IPS DF 6.9 (cell line): Measurements from ENCODE around the gene C7orf33.
"Not testable (repeated sequence)": the region's sequence is repeated elsewhere in the genome, so short reads cannot be mapped to it uniquely, and the experiment has no call there.

ENCODE experiments used
- DNase-seq: peaks from one replicate; pipeline ENCODE4 v3.0.0-alpha.2; 2013; ENCODE audit warnings: low read depth, low spot score
- H3K27ac ChIP-seq: one replicate; pipeline ENCODE4 v1.5.1; 2013; ENCODE audit warnings: low read length, control low read depth
- H3K27me3 ChIP-seq: 2 replicates; pipeline ENCODE4 v1.6.1; 2013; ENCODE audit warnings: mild to moderate bottlenecking, low read length; ENCODE audit not compliant: control insufficient read depth, insufficient read depth
- H3K36me3 ChIP-seq: 2 replicates; pipeline ENCODE4 v1.6.1; 2013; ENCODE audit warnings: low read length; ENCODE audit not compliant: control insufficient read depth, insufficient read depth
- H3K4me1 ChIP-seq: 2 replicates; pipeline ENCODE4 v1.6.1; 2013; ENCODE audit warnings: low read length; ENCODE audit not compliant: control insufficient read depth, insufficient read depth
- H3K4me3 ChIP-seq: 2 replicates; pipeline ENCODE4 v1.5.1; 2013; ENCODE audit warnings: mild to moderate bottlenecking, low read length
- H3K9me3 ChIP-seq: 2 replicates; pipeline ENCODE4 v1.6.1; 2013; ENCODE audit warnings: low read length, inconsistent platforms; ENCODE audit not compliant: control insufficient read depth, insufficient read depth
- WGBS: extraction: QIAGEN DNeasy Blood & Tissue Kit; methylation state at CpG from one replicate; pipeline ENCODE4 v1.1.7; 2013; ENCODE audit warnings: mixed read lengths, missing lambda C conversion rate; ENCODE audit not compliant: insufficient read length, insufficient coverage; 5-methylcytosine and 5-hydroxymethylcytosine counted together

Gene C7orf33

GRCh38 chr7:148563583-148564274, 26.8 kb upstream of the C7orf33 start:
- H3K4me3 ChIP-seq = no peak overlapping the region
- no CpG with 5 or more reads among the region's 4 CpGs for WGBS

GRCh38 chr7:148564275-148564951, 26.2 kb upstream of the C7orf33 start:
- H3K4me3 ChIP-seq, H3K4me1 ChIP-seq, H3K36me3 ChIP-seq, H3K27me3 ChIP-seq, H3K9me3 ChIP-seq, DNase-seq, H3K27ac ChIP-seq: not testable (repeated sequence)
- WGBS = no CpG with 5 or more reads among the region's 4 CpGs

More at GRCh38 chr7:148563583-148564274, 26.8 kb upstream of the C7orf33 start:
- H3K27me3 ChIP-seq = no peaks in the 10 kb centered on the region
- no peak overlapping the region for H3K27ac ChIP-seq
- DNase-seq = no peak
- no peaks in the 10 kb centered on the region for H3K4me1 ChIP-seq
- H3K9me3 ChIP-seq = no peaks in the 10 kb centered on the region
- H3K36me3 ChIP-seq = no peaks in the 10 kb centered on the region

- no peak for DNase-seq
- no peak overlapping the region for H3K27ac ChIP-seq
- no peaks in the 10 kb centered on the region for H3K4me1 ChIP-seq
- no peaks in the 10 kb centered on the region for H3K36me3 ChIP-seq
- no CpG with 5 or more reads among the region's 6 CpGs for WGBS
- H3K9me3 ChIP-seq = no peaks in the 10 kb centered on the region
- no peak overlapping the region for H3K4me3 ChIP-seq
- no peaks in the 10 kb centered on the region for H3K27me3 ChIP-seq
Measured at GRCh38 chr7:148566736-148567135, 23.8 kb upstream of the C7orf33 start.

- H3K27ac ChIP-seq = no peak overlapping the region
- H3K9me3 ChIP-seq = no peaks in the 10 kb centered on the region
- no peaks in the 10 kb centered on the region for H3K4me1 ChIP-seq
Measured at GRCh38 chr7:148567524-148567923, 23.0 kb upstream of the C7orf33 start.

GRCh38 chr7:148570510-148570909, 20.1 kb upstream of the C7orf33 start:
- no peaks in the 10 kb centered on the region for H3K9me3 ChIP-seq
- H3K36me3 ChIP-seq = no peaks in the 10 kb centered on the region
- DNase-seq = no peak
- H3K4me3 ChIP-seq = no peak overlapping the region
- WGBS = no CpG with 5 or more reads among the region's 2 CpGs
- no peak overlapping the region for H3K27ac ChIP-seq
- H3K27me3 ChIP-seq = no peaks in the 10 kb centered on the region
- H3K4me1 ChIP-seq = no peaks in the 10 kb centered on the region

More at GRCh38 chr7:148567524-148567923, 23.0 kb upstream of the C7orf33 start:
- no CpG with 5 or more reads among the region's 5 CpGs for WGBS
- peak; percentile 27 for DNase-seq
- H3K4me3 ChIP-seq = no peak overlapping the region
- no peaks in the 10 kb centered on the region for H3K27me3 ChIP-seq
- no peaks in the 10 kb centered on the region for H3K36me3 ChIP-seq

- not testable (repeated sequence) for H3K27ac ChIP-seq, H3K36me3 ChIP-seq, H3K4me1 ChIP-seq, H3K9me3 ChIP-seq, H3K27me3 ChIP-seq, H3K4me3 ChIP-seq, DNase-seq
- no CpG with 5 or more reads among the region's 3 CpGs for WGBS
Measured at GRCh38 chr7:148570973-148571372, 19.6 kb upstream of the C7orf33 start.

- WGBS = no CpG with 5 or more reads among the region's 9 CpGs
- Histone ChIP-seq H3K9me3 (no peaks in the 10 kb centered on the region), H3K27ac (no peak overlapping the region), H3K36me3 (no peaks in the 10 kb centered on the region), H3K4me3 (no peak overlapping the region), H3K27me3 (no peaks in the 10 kb centered on the region), H3K4me1 (no peaks in the 10 kb centered on the region)
- DNase-seq = no peak
Measured at GRCh38 chr7:148571381-148571780, 19.2 kb upstream of the C7orf33 start.

- WGBS = no CpG with 5 or more reads among the region's 9 CpGs
- H3K4me3 ChIP-seq = no peak overlapping the region
- H3K9me3 ChIP-seq = no peaks in the 10 kb centered on the region
- H3K27me3 ChIP-seq = no peaks in the 10 kb centered on the region
- H3K27ac ChIP-seq = no peak overlapping the region
- no peak for DNase-seq
- H3K4me1 ChIP-seq = no peaks in the 10 kb centered on the region
- H3K36me3 ChIP-seq = no peaks in the 10 kb centered on the region
Measured at GRCh38 chr7:148572067-148572522, 18.5 kb upstream of the C7orf33 start.

GRCh38 chr7:148573581-148573980, 17.0 kb upstream of the C7orf33 start:
- H3K27me3 ChIP-seq, DNase-seq, H3K9me3 ChIP-seq, H3K4me3 ChIP-seq, H3K4me1 ChIP-seq, H3K27ac ChIP-seq, H3K36me3 ChIP-seq: not testable (repeated sequence)

GRCh38 chr7:148575640-148576411, 14.7 kb upstream of the C7orf33 start:
- Histone ChIP-seq H3K4me3 (no peak overlapping the region), H3K36me3 (no peaks in the 10 kb centered on the region), H3K27me3 (no peaks in the 10 kb centered on the region), H3K4me1 (no peaks in the 10 kb centered on the region), H3K27ac (no peak overlapping the region), H3K9me3 (no peaks in the 10 kb centered on the region)
- DNase-seq = peak; percentile 54
- no CpG with 5 or more reads among the region's 8 CpGs for WGBS
